Measurements from ENCODE around the gene MRPS7.
A peak's percentile ranks its signal among the peaks of the same experiment; 100 is the strongest.

DNA sequence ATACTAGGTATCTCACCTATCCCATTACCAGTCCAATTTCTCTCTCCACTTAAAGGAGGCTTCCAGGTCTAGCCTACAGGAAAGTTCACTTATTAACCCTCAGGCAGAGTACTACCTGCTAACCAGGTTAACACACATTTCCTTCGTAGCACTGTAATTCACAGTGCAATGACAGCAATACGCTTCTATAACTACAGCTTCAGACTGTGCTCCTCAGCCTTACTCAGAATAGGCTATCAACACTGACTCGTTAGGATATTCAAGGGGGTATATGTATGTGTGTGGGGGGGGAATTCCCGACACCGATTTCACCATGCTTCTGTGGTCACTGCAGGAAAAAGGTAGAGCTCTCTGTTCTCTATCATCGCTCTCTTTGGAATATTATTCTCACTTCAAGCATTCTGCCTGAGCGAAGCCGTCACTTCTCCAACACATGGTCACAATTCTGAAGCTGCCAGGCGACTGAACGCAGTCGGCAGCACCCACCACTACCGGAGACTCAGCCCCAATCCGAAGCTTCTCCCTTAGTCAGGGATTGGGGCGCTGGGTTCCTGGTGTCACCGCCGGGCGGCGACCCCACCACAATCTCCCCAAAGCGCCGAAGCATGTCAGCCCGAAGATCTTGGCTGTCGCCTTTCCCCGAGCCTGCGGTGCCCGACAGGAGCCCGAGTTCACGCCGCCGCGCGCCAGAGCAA, 891 bp upstream of the MRPS7 start:
- TF ChIP-seq, protein P1, sequence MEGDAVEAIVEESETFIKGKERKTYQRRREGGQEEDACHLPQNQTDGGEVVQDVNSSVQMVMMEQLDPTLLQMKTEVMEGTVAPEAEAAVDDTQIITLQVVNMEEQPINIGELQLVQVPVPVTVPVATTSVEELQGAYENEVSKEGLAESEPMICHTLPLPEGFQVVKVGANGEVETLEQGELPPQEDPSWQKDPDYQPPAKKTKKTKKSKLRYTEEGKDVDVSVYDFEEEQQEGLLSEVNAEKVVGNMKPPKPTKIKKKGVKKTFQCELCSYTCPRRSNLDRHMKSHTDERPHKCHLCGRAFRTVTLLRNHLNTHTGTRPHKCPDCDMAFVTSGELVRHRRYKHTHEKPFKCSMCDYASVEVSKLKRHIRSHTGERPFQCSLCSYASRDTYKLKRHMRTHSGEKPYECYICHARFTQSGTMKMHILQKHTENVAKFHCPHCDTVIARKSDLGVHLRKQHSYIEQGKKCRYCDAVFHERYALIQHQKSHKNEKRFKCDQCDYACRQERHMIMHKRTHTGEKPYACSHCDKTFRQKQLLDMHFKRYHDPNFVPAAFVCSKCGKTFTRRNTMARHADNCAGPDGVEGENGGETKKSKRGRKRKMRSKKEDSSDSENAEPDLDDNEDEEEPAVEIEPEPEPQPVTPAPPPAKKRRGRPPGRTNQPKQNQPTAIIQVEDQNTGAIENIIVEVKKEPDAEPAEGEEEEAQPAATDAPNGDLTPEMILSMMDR (IDR thresholded peaks at IDR 0.05; ENCODE audit: poor library complexity, severe bottlenecking): peak; percentile 56
- no peak for TF ChIP-seq POLR2AphosphoS5 (IDR thresholded peaks at IDR 0.05)
- TF ChIP-seq RAD21 (conservative IDR thresholded peaks at IDR 0.05): peak; percentile 33
- no peak for TF ChIP-seq EP300 (conservative IDR thresholded peaks at IDR 0.05; ENCODE audit: poor library complexity, severe bottlenecking)
- TF ChIP-seq EZH2 (IDR thresholded peaks at IDR 0.05; ENCODE audit: borderline replicate concordance, insufficient read depth, low read length, poor library complexity, severe bottlenecking): no peak
- no peak for TF ChIP-seq TAF1 (IDR thresholded peaks at IDR 0.05; ENCODE audit: low read depth)
